ENCODE results near the gene TPST2. TPM values are rescaled to one million over a fixed set of nuclear protein-coding genes. Genes with fewer than 3 reads are reported as not detected.

TPST2 gene
- total RNA-seq, 2 donors from 2014 or later, result 37.7 to 82.3 TPM

DNA sequence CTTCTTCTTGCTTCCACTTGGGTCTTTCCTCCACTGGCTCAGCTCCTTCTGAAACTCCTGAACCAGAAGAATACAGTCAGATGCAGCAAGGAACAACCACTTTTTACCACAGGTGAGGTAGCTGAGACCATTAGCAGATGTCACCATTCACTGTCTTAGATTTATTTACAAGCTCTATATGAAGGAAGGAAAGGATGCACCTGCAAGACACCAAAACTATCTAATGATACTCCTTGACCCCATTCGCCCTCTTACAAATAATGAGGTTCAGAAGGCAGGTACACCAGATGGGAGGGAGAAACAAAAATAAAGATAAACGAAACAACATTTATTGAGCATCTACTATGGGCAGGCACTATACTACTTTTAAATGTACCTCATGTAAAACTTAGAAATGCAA, 87.9 kb downstream of the TPST2 start:
- Histone ChIP-seq H3K36me3 (peaks cover 83% of the 10 kb centered on the region), H3K9me3 (no peaks in the 10 kb centered on the region), H3K4me1 (ENCODE audit: control insufficient read depth in 1 of 2, low read depth in 2 of 2) (no peaks in the 10 kb centered on the region), H3K27me3 (replicated peaks; ENCODE audit: insufficient read depth) (no peaks in the 10 kb centered on the region), H3K27ac (no peak overlapping the region), H3K4me3 (no peak overlapping the region)
- no peak for ATAC-seq (ENCODE audit: insufficient number of reproducible peaks, low FRiP score, low read depth)
- TF ChIP-seq, protein P1, sequence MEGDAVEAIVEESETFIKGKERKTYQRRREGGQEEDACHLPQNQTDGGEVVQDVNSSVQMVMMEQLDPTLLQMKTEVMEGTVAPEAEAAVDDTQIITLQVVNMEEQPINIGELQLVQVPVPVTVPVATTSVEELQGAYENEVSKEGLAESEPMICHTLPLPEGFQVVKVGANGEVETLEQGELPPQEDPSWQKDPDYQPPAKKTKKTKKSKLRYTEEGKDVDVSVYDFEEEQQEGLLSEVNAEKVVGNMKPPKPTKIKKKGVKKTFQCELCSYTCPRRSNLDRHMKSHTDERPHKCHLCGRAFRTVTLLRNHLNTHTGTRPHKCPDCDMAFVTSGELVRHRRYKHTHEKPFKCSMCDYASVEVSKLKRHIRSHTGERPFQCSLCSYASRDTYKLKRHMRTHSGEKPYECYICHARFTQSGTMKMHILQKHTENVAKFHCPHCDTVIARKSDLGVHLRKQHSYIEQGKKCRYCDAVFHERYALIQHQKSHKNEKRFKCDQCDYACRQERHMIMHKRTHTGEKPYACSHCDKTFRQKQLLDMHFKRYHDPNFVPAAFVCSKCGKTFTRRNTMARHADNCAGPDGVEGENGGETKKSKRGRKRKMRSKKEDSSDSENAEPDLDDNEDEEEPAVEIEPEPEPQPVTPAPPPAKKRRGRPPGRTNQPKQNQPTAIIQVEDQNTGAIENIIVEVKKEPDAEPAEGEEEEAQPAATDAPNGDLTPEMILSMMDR (IDR thresholded peaks at IDR 0.05), result no peak
- DNase-seq (ENCODE audit: low spot score), result no peak

DNA sequence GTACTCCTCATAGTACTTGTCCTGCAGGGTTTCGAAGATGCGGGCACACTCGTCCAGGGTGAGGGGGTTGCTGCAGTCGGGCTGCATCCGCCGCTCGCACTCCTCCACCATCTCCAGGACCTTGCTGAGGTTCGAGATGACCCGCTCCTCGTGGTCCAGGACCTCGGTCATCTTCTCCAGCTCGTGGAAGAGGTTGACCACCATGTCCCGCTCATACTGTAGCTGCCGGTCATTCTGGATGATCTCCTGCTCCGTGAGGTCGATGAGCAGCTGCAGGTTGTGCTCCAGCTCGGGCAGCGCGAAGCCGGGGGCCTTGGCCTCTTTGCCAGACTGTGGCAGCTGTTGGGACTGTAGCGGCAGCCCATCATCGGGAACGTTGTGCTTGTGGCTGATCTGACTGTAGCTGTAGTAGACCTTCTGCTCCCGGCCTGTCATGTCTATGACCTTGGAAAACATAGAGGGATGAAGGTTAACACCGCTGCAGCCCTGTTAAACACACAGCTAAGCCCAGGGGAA, 90.7 kb downstream of the TPST2 start:
- DNase-seq (ENCODE audit: low spot score), result no peak
- no peaks in the 10 kb centered on the region for H3K27me3 ChIP-seq (replicated peaks; ENCODE audit: insufficient read depth)
- H3K4me1 ChIP-seq (ENCODE audit: control insufficient read depth in 1 of 2, low read depth in 2 of 2), result no peaks in the 10 kb centered on the region
- H3K9me3 ChIP-seq, result no peaks in the 10 kb centered on the region
- no peak overlapping the region for H3K27ac ChIP-seq
- no peak for ATAC-seq (ENCODE audit: insufficient number of reproducible peaks, low FRiP score, low read depth)
- no peak overlapping the region for H3K4me3 ChIP-seq
- TF ChIP-seq, protein P1 (IDR thresholded peaks at IDR 0.05), result no peak
- H3K36me3 ChIP-seq, result peaks cover 80% of the 10 kb centered on the region

DNA sequence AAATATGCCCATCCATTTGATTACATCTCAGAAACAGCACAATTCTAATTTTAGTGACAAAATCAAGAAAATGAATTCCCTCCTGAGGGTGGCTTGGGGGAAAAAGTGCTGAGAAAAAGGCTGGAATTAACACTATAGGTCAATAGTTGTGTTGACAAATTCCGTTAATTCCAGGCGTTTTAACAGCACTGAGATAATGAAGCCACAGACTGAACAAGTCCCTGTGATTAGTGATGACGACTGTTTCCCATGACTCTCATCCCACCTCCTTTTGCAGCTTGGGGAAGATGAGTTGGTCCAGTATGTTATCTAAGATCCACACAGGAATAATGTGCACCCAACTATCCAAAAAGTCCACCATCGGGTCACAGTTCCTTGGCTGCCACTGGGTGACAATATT, 93.5 kb downstream of the TPST2 start:
- H3K27me3 ChIP-seq (replicated peaks; ENCODE audit: insufficient read depth), result no peaks in the 10 kb centered on the region
- H3K36me3 ChIP-seq, result peaks cover 78% of the 10 kb centered on the region
- DNase-seq (ENCODE audit: low spot score) (no peak), ATAC-seq (ENCODE audit: insufficient number of reproducible peaks, low FRiP score, low read depth) (no peak)
- H3K9me3 ChIP-seq, result no peaks in the 10 kb centered on the region
- no peak overlapping the region for H3K4me3 ChIP-seq
- H3K4me1 ChIP-seq (ENCODE audit: control insufficient read depth in 1 of 2, low read depth in 2 of 2), result no peaks in the 10 kb centered on the region
- no peak overlapping the region for H3K27ac ChIP-seq
- TF ChIP-seq, protein P1 (IDR thresholded peaks at IDR 0.05), result no peak

DNA sequence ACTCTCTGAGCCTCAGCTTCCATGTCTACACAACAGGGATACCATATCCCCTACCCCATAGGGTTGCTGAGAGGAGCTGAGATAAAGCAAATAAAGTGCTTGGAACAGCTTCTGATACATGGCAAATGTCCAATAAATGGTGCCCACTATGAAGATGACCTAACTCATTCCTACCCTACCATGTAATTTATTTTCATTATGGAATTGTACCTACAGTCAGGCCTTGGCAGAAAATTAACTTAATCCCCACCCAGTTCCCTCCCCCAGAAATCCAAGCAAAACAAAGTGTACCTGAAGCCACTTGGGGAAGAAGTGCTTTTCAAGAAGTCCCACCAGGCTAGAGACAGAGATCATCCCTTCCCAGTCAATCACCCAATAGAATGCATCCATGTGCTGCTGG, 95.4 kb downstream of the TPST2 start:
- H3K4me1 ChIP-seq (ENCODE audit: control insufficient read depth in 1 of 2, low read depth in 2 of 2), result no peaks in the 10 kb centered on the region
- H3K27me3 ChIP-seq (replicated peaks; ENCODE audit: insufficient read depth), result no peaks in the 10 kb centered on the region
- peak overlapping the region in 1 of 2 donors; percentile 11 for H3K27ac ChIP-seq
- ATAC-seq (ENCODE audit: insufficient number of reproducible peaks, low FRiP score, low read depth) (no peak), DNase-seq (ENCODE audit: low spot score) (no peak)
- H3K36me3 ChIP-seq, result peaks cover 69% of the 10 kb centered on the region
- TF ChIP-seq, protein P1 (IDR thresholded peaks at IDR 0.05), result no peak
- no peaks in the 10 kb centered on the region for H3K9me3 ChIP-seq
- H3K4me3 ChIP-seq, result no peak overlapping the region

DNA sequence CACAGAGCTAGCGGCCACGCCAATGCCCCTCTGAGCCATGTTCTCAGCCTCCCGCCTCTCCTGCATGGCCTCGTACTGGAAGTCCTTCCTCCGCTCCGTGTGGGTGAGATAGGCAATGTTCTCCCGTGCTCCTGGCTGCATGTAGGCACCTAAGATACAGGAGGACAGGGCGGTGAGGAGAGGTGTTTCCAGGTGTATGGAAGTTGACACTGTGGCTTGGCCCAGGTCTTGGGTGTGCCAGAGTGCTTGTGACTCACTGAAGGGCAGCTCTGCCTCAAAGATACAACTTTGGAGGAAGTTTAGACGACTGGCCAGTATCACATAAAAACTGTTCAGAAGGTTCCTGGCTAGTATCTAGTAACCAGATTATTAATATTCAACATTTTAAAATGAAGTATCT, 97.7 kb downstream of the TPST2 start:
- TF ChIP-seq, protein P1 (IDR thresholded peaks at IDR 0.05), result no peak
- H3K4me1 ChIP-seq (ENCODE audit: control insufficient read depth in 1 of 2, low read depth in 2 of 2), result no peaks in the 10 kb centered on the region
- no peak for ATAC-seq (ENCODE audit: insufficient number of reproducible peaks, low FRiP score, low read depth)
- H3K27ac ChIP-seq, result no peak overlapping the region
- no peak for DNase-seq (ENCODE audit: low spot score)
- H3K9me3 ChIP-seq, result no peaks in the 10 kb centered on the region
- H3K27me3 ChIP-seq (replicated peaks; ENCODE audit: insufficient read depth), result no peaks in the 10 kb centered on the region
- peaks cover 58% of the 10 kb centered on the region for H3K36me3 ChIP-seq
- no peak overlapping the region for H3K4me3 ChIP-seq

Measured in thoracic aorta (tissue), 2 donors.